ENCODE data around the gene YARS1. TPM values are rescaled to one million over a fixed set of nuclear protein-coding genes. Genes with fewer than 3 reads are reported as not detected.
A peak's percentile ranks its signal among the peaks of the same experiment; 100 is the strongest.
"Not testable (repeated sequence)": the region's sequence is repeated elsewhere in the genome, so short reads cannot be mapped to it uniquely, and the experiment has no call there.

The YARS1 gene
- total RNA-seq, 1 experiment from 2014 or later: 244 TPM

DNA sequence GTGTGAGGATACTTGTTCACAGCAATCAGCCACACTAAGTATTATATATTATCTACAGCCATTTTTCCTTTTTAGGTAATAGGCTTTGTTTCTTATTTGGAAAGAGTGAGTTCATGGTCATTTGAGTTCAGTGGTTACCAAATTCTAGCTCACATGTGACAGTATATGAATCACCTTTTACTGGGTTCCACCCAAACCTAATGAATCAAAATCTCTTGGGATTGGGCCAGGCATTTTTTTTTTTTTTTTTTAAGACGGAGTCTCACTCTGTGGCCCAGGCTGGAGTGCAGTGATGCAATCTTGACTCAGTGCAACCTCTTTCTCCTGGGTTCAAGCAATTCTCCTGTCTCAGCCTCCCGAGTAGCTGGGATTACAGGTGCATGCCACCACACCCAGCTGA, 27.8 kb downstream of the YARS1 start:
- peaks cover 38% of the 10 kb centered on the region for H3K79me2 ChIP-seq (ENCODE audit: insufficient read depth, low read length)
- peaks cover 36 to 44% of the 10 kb centered on the region in 2 experiments for H3K36me3 ChIP-seq (ENCODE audit: control insufficient read depth in 1 of 2, insufficient read depth in 2 of 2, low read length in 2 of 2)

GRCh38 chr1:32786856-32787255, 30.3 kb downstream of the YARS1 start:
- ATAC-seq (peak; percentile 68), DNase-seq (ENCODE audit: low read depth, low spot score) (no peak)
- H3K9me3 ChIP-seq (ENCODE audit: control insufficient read depth in 1 of 2, insufficient read depth in 1 of 2, low read depth in 1 of 2, low read length in 2 of 2): no peaks in the 10 kb centered on the region
- H3K4me3 ChIP-seq (replicated peaks in 1 of 2; ENCODE audit: low read depth in 1 of 2, low read length in 2 of 2): no peak overlapping the region
- ChIA-PET POLR2A (no interaction called here), RAD21 (ENCODE audit: low non-redundant PET in 1 of 2, low total read pairs in 2 of 2, uncharacterized antibody in 2 of 2, unreplicated experiment in 2 of 2) (no interaction called here), CTCF (no interaction called here)
- BruUV-seq (replicated peaks): no TSS peak
- H3K79me2 ChIP-seq (ENCODE audit: insufficient read depth, low read length): peaks cover 23% of the 10 kb centered on the region; the same call in 1 of the 2 replicates
- no peaks in the 10 kb centered on the region; the same call in 1 of the 2 replicates for H4K20me1 ChIP-seq (ENCODE audit: insufficient read depth)
- peaks cover 40 to 47% of the 10 kb centered on the region in 2 experiments for H3K36me3 ChIP-seq (ENCODE audit: control insufficient read depth in 1 of 2, insufficient read depth in 2 of 2, low read length in 2 of 2)
- H3K9ac ChIP-seq (ENCODE audit: low read length): no peak overlapping the region
- H3K4me2 ChIP-seq (ENCODE audit: low read length): no peak overlapping the region
- peaks cover 4 to 21% of the 10 kb centered on the region in 2 experiments for H3K4me1 ChIP-seq (ENCODE audit: control insufficient read depth in 1 of 2, insufficient read depth in 2 of 2, low read length in 2 of 2)
- H3K27ac ChIP-seq (ENCODE audit: low read depth, low read length): no peak overlapping the region
- H3K9me2 ChIP-seq (ENCODE audit: insufficient read depth): no peaks in the 10 kb centered on the region
- H3K27me3 ChIP-seq (ENCODE audit: insufficient read depth, low read length): no peaks in the 10 kb centered on the region
- intact Hi-C loops (cut with micrococcal nuclease): no loop called here
- H2AFZ ChIP-seq (ENCODE audit: low read depth, low read length, poor library complexity, severe bottlenecking): no peak overlapping the region
- TF ChIP-seq JUND (IDR thresholded peaks at IDR 0.05) (no peak), YY1 (IDR thresholded peaks at IDR 0.05; ENCODE audit: extremely low read depth, insufficient replicate concordance, low read depth, low read length) (no peak), RAD21 (IDR thresholded peaks at IDR 0.05; ENCODE audit: low read depth) (peak; percentile 41; the same call in 1 of the 2 replicates), ZFX (IDR thresholded peaks at IDR 0.05) (no peak)
- TF ChIP-seq, protein P1, sequence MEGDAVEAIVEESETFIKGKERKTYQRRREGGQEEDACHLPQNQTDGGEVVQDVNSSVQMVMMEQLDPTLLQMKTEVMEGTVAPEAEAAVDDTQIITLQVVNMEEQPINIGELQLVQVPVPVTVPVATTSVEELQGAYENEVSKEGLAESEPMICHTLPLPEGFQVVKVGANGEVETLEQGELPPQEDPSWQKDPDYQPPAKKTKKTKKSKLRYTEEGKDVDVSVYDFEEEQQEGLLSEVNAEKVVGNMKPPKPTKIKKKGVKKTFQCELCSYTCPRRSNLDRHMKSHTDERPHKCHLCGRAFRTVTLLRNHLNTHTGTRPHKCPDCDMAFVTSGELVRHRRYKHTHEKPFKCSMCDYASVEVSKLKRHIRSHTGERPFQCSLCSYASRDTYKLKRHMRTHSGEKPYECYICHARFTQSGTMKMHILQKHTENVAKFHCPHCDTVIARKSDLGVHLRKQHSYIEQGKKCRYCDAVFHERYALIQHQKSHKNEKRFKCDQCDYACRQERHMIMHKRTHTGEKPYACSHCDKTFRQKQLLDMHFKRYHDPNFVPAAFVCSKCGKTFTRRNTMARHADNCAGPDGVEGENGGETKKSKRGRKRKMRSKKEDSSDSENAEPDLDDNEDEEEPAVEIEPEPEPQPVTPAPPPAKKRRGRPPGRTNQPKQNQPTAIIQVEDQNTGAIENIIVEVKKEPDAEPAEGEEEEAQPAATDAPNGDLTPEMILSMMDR (IDR thresholded peaks at IDR 0.05 in 2 of 3, conservative IDR thresholded peaks at IDR 0.05 in 1 of 3; ENCODE audit: borderline replicate concordance in 1 of 3, insufficient read depth in 1 of 3, low read depth in 2 of 3, low read length in 2 of 3): peak; percentile 18 to 50 (median 36); a peak in 3 of 6 replicates

More for the DNA sequence above, 27.8 kb downstream of the YARS1 start:
- POLR2A ChIA-PET; BruUV-seq (replicated peaks); RAD21 ChIA-PET (ENCODE audit: low non-redundant PET in 1 of 2, low total read pairs in 2 of 2, uncharacterized antibody in 2 of 2, unreplicated experiment in 2 of 2); CTCF ChIA-PET; intact Hi-C loops (cut with micrococcal nuclease); H3K9me2 ChIP-seq (ENCODE audit: insufficient read depth); H4K20me1 ChIP-seq (ENCODE audit: insufficient read depth); H3K9me3 ChIP-seq (ENCODE audit: control insufficient read depth in 1 of 2, insufficient read depth in 1 of 2, low read depth in 1 of 2, low read length in 2 of 2); H3K4me3 ChIP-seq (replicated peaks in 1 of 2; ENCODE audit: low read depth in 1 of 2, low read length in 2 of 2); H3K9ac ChIP-seq (ENCODE audit: low read length); H2AFZ ChIP-seq (ENCODE audit: low read depth, low read length, poor library complexity, severe bottlenecking); H3K27me3 ChIP-seq (ENCODE audit: insufficient read depth, low read length): not testable (repeated sequence)
- Histone ChIP-seq H3K4me2 (ENCODE audit: low read length) (peak overlapping the region; percentile 22; the same call in 1 of the 2 replicates), H3K27ac (ENCODE audit: low read depth, low read length) (peak overlapping the region; percentile 15; the same call in 1 of the 2 replicates), H3K4me1 (ENCODE audit: control insufficient read depth in 1 of 2, insufficient read depth in 2 of 2, low read length in 2 of 2) (peaks cover 4 to 28% of the 10 kb centered on the region in 2 experiments)
- peak; percentile 86 for TF ChIP-seq CEBPB (IDR thresholded peaks at IDR 0.05; ENCODE audit: low read depth)
- TF ChIP-seq JUND (IDR thresholded peaks at IDR 0.05): peak; percentile 80
- peak; percentile 48; the same call in 1 of the 2 replicates for TF ChIP-seq SP1 (IDR thresholded peaks at IDR 0.05; ENCODE audit: low read depth)
- TF ChIP-seq FOSL1 (IDR thresholded peaks at IDR 0.05; ENCODE audit: low read depth): peak; percentile 82; the same call in 1 of the 2 replicates
- peak; percentile 89 for TF ChIP-seq SRF (IDR thresholded peaks at IDR 0.05; ENCODE audit: low read depth)
- TF ChIP-seq CBX3 (IDR thresholded peaks at IDR 0.05; ENCODE audit: low read depth): peak; percentile 15; the same call in 1 of the 2 replicates
- TF ChIP-seq MAX (IDR thresholded peaks at IDR 0.05): peak; percentile 52
- TF ChIP-seq ATF3 (IDR thresholded peaks at IDR 0.05): peak; percentile 72
- ATAC-seq (peak; percentile 57), DNase-seq (ENCODE audit: low read depth, low spot score) (peak; percentile 71)
